Inferior parietal cortex (tissue), 1 donor: ENCODE measurements around the gene DNMBP.
"Not testable (repeated sequence)": the region's sequence is repeated elsewhere in the genome, so short reads cannot be mapped to it uniquely, and the experiment has no call there.

Experiments used
- DNase-seq: peaks from one replicate; pipeline ENCODE4 v3.0.0-alpha.2; 2016; ENCODE audit errors: extremely low spot score

Gene DNMBP

DNA sequence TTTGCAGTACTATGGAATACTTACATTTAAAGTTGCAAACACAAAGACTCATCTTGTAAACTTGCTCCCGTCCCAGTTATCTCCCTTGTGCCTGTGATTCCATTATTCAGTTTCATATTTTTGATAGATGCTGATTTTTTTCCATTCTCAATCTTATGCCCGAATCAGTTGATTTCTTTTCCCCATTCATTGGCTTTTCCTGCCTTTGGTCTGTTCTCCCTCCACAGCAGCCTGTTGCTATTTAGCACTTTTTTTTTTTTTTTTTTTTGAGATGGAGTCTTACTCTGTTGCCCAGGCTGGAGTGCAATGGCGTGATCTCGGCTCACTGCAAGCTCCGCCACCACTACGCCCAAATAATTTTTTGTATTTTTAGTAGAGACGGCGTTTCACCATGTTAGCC is 149.3 kb downstream of the DNMBP start:
- DNase-seq = no peak

DNA sequence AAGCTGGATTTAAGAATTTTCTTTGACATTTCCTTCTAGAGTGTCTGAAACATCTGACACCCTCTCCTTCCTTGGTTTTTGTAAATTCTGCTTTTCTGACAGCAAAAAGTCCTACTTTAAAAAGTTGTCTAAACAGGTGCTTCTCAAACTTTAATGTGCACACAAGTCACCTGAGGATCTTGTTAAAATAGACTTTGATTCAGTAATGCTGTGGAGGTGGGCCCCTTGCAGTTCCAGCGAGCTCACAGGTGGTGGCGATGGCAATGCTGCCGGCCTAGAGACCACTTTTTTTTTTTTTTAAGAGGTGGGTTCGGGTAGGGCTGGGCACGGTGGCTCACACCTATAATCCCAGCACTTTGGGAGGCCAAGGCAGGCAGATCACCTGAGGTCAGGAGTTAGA is 150.2 kb downstream of the DNMBP start:
- DNase-seq = no peak

DNA sequence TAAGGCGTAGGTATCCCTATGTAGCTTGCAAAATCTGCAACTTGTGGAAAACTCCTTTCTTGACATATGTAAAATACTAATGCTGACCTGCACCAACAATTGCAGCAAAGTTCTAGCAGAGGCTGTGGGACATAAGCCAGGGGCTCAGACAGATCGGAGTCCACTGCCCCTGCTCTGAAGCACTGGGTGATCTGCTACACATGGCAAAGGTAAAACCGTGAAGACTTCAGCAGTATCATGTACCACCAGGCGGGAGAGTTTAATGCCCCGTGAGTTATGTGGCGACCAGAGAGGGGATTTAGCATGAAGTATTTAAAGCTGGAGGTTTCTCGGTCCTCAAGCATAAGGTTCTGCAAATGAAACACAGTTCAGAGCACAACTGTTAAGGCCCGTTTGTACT is 150.9 kb downstream of the DNMBP start:
- no peak for DNase-seq

DNA sequence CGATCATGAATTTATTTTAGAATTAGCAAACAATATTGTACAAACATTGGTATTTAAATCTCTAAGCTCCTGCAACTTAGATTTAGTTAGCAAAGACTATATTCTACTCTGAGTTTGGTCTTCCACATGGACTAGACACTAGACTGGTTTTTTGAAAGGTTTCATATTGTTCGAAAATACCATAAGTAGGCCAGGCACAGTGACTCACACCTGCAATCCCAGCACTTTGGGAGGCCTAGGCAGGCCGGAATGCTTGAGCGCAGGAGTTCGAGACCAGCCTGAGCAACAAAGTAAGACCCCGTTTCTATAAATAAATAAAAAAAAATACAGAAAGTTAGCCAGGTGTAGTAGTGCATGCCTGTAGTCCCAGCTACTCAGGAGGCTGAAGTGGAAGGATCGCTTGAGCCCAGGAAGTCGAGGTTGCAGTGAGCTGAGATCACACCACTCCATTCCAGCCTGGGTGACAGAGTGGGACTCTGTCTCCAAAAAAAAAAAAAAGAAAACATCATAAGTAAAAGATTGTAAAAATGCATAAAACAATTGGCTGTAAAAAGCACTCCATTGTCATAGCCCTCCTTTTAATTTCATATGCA is 154.2 kb downstream of the DNMBP start:
- DNase-seq = no peak

- no peak for DNase-seq
Observed at GRCh38 chr10:99854860-99855259, 154.9 kb downstream of the DNMBP start.

DNA sequence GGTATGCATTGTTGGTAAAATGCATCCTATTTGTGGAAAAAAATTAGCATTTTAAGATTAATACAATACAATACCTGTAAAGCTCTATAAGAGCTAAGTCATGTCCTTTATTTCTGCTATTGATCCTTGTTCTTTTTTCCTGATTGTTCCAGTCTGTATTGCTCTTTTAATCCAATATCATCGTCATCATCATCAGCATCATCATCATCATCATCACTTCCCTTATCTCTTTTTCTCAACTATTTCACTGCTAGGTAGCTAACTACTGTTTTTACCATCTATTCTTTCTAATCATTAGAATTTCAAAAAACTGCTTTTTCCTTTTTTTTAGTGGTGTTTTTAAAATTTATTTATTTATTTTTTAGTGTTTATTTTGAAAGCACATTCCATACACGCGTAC is 156.1 kb downstream of the DNMBP start:
- no peak for DNase-seq

- no peak for DNase-seq
Observed at GRCh38 chr10:99852481-99853213, 157.1 kb downstream of the DNMBP start.

DNA sequence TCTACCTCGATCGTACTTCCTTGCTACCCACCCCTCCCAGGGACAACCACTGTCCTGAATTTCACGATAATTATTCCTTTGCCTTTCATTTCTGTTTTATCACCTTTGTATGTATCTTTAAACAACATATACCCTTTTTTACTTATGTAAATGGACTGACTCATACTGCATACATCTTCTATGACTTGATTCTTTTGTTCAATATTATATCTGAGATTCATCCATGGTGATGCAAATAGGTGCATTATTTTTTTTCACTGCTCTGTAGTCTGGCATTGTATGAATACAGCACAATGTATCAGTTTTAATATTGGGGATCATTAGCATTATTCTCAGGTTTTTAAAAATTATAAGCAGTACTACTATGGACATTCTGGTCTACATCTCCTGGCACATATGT is 157.9 kb downstream of the DNMBP start:
- no peak for DNase-seq

DNA sequence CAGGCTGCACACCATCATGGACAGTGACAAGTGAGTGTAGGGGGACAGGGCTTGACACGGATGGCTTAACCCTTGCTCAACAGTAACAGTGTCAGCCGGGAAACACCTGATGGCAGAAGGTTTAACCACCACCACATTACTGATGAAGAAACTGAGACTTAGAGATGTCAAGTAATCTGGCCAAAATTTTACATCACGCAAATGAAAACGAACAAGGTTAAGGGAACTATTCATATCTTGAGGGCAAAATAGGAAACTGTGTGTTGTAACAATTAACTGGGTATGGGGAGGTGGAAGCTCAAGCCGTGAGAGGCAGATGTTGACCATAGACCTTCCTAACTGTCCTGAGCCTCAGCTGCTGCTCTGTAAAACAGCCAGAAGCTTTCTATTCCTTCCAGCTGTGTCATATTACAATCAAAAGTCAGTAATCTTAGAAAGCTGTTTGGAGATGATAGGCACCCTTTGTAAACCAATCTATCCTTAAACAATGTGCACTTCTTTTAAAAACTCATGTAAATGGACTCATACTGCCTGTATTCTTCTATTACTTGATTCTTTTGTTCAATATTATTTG is 158.9 kb downstream of the DNMBP start:
- DNase-seq = no peak

GRCh38 chr10:99850021-99850766 is 159.6 kb downstream of the DNMBP start:
- DNase-seq = no peak

DNA sequence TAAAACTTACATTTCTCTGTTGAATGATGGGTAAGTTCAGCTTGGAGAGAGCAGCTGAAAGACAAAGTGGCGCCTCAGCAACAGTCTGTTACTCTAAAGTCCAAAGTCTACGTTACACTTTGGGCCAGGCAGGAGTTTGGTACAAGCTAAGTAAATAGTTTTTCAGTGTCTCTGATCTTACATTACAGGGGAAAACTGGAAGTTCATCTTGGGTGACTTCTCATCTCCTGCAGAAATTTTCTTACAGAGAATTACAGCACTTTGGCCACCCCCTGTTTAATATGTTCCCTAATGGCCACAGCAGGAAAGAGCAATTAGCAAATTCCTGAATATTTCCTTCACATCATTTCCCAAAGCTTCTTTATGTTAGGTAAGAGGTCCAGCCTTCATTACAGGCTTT is 160.2 kb downstream of the DNMBP start:
- DNase-seq = no peak

GRCh38 chr10:99849057-99849456 is 160.7 kb downstream of the DNMBP start:
- no peak for DNase-seq

DNA sequence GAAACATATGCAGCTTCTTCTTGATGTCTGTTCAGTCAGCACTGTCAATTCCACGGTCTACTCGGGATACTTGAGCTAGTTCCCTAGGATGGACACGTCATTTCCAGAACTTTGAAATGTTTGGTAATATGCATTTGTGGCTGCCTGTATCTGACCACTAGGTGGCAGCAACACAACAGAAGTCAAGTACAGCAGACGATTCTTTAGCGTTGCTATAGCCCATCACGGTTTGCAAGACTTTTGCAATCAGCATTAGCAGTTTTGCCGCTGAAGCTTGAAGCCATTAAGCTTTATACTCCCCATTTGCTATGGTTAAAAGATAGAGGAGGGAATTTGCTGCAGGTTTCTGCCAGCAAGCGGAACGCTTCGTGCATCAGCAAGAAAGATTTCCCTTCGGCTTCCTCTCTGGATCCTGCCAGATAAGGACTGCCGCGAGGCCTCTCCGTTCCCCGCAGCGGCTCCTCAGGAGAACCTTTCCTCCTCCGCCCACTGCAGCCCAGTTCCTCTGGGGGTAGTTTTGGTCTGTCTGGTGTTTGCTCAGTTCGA is 163.8 kb downstream of the DNMBP start:
- DNase-seq = peak; percentile 94

GRCh38 chr10:99844433-99844955 is 165.3 kb downstream of the DNMBP start:
- no peak for DNase-seq

- DNase-seq = no peak
Observed at GRCh38 chr10:99843310-99843709, 166.4 kb downstream of the DNMBP start.

- DNase-seq = no peak
Observed at GRCh38 chr10:99841746-99842145, 168.0 kb downstream of the DNMBP start.

DNA sequence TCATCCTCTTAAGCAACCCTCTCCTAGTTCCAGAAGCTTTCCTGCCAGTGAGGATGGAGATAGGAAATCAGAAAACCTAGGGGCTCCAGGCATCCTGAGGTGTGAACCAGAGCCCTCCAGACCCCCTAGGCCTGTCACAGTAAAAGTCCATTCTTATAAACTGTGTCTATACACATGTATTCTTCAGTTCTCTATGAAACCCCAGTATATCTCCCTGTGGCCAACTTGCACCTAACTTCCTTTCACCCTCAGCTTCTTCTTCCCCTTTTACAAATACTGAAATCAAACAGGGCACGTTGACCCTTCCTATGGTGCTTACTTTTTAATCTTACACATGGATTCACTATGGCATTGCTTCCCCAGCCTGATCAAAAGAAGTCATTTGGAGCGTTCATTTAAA is 168.9 kb downstream of the DNMBP start:
- not testable (repeated sequence) for DNase-seq

DNA sequence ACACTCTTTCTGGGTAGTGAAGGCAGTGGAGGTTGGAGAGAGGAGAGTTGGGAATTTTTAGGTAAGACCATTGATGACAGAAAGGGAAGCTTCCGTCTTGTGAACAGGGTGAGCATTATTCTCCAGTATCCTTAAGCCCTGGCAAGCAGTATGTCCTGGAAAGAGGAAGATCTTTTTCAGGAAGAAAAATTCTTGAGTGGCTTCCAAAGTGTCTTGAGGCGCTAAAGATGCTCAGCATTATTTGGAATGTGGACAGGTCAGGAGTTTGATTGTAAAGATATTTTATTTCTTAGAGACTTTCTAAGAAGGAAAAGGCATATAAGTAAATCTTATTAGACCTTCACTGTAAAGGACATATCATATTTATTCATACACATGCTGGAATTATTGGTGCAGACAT is 173.0 kb downstream of the DNMBP start:
- no peak for DNase-seq

DNA sequence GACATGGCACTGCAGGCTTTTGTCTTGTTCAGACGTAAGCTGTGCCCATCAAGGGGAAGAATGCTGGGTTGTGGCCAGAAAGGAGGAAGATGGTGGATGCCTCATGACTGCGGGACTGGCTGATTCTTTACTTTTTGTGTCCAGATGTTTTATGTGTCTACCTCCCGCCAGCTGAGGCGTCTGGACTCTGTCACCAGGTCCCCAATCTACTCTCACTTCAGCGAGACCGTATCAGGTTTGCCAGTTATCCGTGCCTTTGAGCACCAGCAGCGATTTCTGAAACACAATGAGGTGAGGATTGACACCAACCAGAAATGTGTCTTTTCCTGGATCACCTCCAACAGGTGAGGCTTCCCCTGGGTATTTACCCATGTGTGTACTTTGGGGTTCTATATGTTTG is 173.8 kb downstream of the DNMBP start:
- no peak for DNase-seq

DNA sequence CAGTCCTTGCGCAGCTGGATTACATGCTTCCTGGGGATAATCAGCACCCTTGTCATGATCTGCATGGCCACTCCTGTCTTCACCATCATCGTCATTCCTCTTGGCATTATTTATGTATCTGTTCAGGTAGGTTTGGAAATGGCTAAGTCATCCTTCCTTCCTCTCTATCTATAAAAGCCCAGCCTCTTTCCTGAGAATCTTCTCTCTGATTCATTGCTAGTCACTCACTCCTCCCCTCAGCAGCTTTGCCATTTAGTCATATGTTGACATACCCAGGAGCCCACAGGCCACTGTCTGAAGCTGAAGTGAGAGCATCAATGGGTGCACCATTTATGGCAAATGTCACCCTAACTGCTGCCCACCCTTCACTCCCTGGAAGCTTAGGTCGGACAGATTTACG is 175.3 kb downstream of the DNMBP start:
- no peak for DNase-seq

- DNase-seq = no peak
Observed at GRCh38 chr10:99832439-99832838, 177.3 kb downstream of the DNMBP start.

GRCh38 chr10:99828464-99828863 is 181.3 kb downstream of the DNMBP start:
- DNase-seq = no peak
